ENCODE measurements around the gene COL2A1.

Gene COL2A1

GRCh38 chr12:48029491-48030172 is 25.4 kb upstream of the COL2A1 start:
- no peak for DNase-seq

DNA sequence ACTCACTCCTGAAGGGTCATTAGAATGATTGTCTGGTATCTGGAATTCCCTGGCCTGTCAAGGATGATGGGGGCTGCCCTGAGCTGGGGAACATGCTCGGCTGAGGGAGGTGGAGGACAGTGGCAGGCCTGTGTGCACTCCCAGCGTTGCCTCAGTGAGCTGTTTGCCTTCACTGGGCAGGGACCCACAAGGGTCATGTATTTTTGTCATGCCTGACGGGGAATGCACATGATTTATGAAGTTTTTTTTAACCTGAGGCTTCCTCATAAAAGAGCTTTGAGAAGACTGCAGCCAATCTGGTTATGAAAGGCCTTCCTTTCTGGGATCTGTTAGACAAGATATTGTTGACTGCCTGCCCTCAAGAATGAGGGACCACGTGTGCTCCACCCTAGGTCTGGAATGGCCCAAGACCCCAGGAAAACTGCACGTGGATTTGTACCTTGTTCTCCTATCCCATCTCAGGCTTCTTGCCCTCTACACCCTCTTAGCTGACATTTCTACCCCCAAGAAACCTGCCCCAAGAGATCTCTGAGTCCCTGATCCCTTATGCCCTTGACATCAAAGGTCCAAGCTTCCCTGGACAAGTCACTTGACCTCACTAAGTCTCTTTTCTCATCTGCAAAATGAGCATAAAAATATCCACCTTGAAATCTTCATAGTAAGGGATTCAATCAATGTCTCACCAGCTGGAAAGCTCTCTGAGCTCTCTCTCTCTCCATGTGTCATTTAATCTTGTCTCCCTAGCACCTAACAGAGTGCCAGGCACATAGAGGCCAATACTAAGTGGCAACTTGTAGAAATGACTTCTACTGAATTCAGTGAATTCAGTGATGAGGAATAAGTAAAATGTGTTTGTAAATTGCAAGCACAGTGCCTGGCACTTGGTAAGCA is 24.5 kb upstream of the COL2A1 start:
- no peak for DNase-seq

- DNase-seq: no peak
Observed at GRCh38 chr12:48027183-48028002, 23.1 kb upstream of the COL2A1 start.

- DNase-seq: no peak
Observed at GRCh38 chr12:48026060-48026827, 22.0 kb upstream of the COL2A1 start.

- DNase-seq: no peak
Observed at GRCh38 chr12:48025281-48025680, 21.0 kb upstream of the COL2A1 start.

DNA sequence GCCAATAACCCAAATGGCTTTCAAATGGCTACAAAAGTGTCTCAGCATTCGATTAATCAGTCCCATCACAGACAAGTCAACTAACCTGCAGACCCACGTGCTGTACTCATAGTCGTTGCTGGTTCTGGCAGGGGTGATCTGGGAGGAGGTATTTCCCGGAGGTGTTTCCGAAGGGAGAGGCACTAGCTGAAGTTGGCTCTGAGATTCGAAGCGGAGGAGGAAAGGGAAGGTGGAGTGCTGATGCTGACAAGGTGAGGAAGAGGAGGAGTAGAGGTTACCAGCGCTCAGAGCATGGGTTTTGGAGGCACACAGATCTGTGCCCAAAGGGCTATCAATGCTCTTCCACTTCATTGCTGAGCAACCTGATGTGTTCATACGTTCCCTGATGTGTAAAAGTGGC is 20.5 kb upstream of the COL2A1 start:
- no peak for DNase-seq

- DNase-seq: no peak
Observed at GRCh38 chr12:48023386-48023785, 19.1 kb upstream of the COL2A1 start.

DNA sequence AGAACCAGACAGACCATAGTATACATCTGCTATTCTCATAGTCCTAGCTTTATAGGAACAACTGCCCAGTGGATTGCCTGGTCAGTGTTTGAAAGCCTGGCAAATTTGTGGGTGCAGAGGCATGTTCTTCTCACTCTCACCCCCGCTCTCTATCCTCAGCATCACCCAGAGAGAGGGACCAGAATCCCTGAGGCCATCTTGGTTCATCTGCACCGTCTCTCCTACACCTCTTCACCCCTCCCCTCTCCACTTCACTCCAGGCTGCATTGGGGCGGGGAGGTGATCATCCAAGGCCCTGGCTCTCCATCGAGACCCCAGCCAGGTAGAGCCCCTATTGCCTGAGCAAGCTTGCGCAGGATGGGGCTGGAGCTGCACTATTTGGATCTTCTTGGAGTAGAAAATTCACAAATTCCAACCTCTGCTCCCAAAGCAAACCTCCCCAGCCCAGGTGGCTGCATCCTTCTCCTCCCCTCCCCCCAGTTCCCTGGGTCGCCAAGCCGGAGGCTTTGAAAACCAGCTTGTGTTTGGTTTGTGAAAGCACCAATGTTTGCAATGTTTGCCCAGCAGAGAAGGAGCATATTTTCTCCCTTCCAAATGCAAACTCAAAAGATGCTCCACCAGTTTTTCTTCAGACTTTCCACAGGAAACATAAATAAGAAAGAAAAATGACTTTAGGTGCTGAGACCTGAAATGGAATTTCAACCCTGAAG is 18.6 kb upstream of the COL2A1 start:
- DNase-seq: no peak

- DNase-seq: no peak
Observed at GRCh38 chr12:48022180-48022521, 17.9 kb upstream of the COL2A1 start.

DNA sequence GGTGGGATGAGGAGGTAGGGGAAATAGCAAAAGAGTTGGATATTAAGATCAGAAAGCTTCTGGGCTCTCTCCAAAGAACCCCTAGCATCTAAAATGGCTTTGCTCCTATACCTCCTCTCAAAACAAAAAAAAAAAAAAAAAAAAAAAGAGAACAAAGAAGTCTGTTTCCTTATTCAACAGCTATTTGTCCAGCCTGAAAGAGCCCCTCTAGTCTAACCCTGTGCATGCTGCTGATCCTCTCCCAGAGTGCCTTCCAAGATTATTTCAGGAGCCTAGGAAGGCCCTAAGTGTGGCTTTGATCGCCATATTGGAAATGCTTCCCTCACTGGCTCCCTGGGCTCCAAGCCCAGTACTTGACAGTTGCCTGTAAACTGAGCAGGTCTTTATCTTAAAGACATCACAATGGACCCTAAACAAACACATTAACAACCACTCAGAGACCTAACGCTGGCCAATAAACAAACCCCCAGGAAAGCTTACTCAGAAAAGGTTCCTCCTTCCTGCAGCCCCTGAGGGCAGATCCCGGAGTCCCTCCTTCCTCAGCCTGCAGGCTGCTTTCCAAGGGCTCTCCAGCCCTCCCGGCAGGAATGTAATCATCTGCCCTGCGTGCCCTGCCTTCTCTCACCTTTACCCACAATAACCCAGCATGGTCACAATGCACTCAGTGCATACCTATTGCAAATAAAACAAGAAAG is 17.4 kb upstream of the COL2A1 start:
- no peak for DNase-seq

DNA sequence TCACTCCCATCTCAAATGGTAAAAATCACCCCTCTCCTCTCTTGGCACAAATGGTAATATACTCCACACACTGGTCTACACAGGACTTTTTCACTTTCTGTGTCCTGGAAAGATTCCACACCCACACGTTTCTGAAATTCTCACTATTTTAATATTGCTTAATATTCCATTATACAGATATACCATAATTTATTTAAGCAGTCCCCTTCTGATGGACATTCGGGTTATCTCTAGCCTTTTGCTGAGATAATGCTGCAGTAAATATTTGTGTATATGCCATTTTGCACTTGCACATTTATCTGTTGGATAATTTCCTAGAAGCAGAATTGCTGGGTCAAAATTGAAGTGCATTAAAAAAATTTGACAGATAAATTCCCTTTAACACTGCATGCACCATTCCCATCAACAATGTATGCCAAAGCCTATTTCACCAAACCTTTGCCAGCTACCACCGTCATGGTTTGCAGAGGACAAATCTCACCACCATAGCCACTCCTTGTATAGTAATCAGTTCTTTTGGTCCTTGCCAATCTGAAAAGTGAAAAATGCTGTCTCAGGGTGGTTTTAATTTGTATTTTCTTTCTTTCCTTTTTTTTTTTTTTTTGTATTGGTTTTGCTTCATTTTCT is 15.5 kb upstream of the COL2A1 start:
- DNase-seq: no peak

DNA sequence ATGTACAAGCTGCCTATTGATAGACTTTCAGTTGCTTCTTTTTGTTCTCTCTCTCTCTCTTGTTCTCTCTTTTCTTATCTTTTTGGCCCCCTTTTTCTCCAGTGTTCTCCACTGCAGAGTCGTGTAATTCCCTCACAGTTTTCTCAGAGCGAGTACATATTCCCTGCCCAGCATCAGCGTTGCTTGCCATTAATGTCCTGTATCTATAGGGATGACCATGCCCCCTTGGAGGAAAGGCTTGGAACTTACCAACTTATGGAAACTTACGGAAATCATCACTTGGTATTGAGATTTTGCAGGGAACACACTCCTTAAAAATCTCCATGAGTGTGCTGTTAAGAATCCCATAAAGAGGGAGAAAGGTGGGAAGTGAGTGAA is 14.3 kb upstream of the COL2A1 start:
- no peak for DNase-seq

DNA sequence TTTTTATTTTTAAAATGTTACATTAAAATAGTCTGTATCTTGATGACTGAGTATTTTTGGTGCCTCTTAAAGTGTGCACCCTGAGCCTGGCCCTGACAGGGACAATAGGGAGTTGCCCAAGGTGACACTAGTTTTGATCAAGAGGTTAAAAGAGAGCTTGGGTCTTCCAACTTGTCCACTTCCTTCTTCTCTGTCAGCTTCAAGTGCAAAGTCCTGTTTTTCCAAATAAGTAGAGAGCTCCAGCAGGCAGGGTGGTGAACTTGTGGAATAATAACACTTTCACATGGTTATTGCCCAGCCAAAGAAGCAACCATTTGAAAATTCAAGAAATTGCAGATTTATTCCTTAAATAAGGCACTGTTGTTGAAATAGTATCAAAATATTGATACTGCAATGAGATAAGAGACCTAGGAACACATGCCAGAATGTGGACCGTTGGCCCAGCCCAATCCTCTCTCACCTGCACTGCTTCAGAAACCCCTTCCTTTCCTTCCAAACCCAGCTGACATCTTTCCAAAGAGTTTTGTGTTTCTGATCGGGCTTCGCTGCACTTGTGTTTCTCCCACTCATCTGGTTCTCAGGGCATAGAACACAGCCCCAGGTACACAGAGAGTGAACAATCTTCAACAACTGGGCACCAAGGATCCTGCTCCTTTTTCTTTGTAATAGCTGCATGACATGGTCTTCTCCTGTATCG is 13.8 kb upstream of the COL2A1 start:
- DNase-seq: no peak

DNA sequence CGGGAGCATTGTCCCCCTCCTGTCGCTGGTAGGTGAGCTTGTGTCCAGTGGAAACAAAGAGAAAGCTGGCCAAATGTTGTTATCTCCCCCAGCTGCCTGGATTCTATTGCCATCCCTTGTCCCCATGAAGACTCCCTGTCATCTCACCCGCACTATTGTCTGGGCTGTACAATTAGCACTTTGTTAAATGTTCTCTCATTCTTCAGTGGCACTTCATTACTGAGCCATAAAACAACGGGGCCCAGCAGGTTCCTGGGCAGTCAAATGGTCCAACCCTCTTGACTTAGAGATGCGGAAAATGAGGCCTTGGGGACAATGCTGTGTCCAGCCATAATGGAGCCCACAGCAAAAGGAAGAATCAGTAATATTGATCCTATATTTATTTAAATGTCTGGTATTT is 13.2 kb upstream of the COL2A1 start:
- no peak for DNase-seq

DNA sequence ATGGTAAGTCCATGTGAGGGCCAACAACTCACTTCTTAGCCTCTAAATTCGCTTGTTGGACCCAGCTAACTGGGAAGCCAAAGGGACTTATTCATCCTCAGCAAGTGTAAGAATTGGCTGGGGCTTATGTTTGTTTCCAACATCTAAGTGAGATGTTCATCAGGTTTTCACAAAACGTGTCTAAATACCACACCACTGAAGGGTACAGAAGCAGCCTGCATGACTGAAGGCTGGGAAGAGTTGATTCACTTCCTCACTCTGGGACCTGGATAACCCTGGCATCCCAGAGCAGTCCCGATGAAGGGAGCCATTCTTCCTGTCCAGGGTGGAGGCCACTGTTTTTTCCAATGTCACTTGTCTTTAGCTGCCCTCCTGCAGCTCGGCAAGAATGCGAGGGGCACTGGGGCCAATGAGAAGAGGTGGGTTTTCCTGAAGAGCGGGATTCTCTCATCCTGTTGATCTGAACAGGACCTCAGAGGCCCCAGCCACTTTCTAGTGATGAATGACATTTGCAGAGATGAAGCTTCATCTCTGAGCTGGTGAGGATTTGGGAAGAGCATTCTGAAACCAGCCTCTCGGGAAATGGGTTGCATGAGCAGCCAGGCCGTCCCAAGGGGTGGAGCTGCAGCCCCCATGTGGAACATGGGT is 12.2 kb upstream of the COL2A1 start:
- DNase-seq: no peak

GRCh38 chr12:48015954-48016353 is 11.7 kb upstream of the COL2A1 start:
- no peak for DNase-seq

GRCh38 chr12:48015129-48015528 is 10.9 kb upstream of the COL2A1 start:
- DNase-seq: no peak

DNA sequence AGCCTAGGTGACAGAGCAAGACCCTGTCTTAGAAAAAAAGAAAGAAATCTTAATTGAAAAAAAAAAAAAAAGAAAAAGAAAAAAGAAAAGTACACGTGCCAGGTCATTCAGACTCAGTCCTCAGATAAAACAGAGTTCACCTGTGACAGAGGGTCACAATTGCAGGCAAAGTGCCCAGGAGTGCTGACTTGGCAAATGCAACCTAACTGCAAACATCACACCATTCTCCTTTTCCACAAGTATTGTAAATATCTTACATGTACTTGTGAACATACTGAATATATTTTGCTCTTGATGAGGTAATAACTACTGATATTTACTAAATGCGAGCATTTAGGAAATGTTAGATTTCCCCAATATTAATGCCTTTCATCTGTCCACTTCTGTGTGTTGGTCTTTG is 9.0 kb upstream of the COL2A1 start:
- DNase-seq: no peak

DNA sequence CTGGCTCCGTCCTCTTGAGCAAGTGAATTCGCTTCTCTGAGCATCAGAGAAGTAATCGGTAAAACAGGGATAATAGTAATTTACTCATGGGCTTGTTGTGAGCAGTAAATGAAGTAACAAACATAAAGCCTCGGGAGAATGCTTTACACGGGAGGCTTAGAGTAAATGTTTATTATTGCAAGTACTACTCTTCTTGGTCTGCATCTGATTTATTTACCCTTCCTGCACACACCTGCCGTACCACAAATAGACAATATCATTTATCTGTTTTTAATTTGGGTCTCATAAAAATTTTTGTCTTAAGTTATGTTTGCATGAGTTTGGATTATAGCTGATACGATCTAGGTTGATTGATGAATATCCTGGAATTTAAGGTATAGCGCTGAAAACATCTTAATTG is 7.8 kb upstream of the COL2A1 start:
- no peak for DNase-seq

All from stimulated activated naive CD4-positive, alpha-beta T cell (primary cell).